ENCODE measurements around the gene R3HDM2. TPM values are rescaled to one million over a fixed set of nuclear protein-coding genes. Genes with fewer than 3 reads are reported as not detected.
"Not testable (repeated sequence)": the region's sequence is repeated elsewhere in the genome, so short reads cannot be mapped to it uniquely, and the experiment has no call there.

R3HDM2 gene
- total and polyA plus RNA-seq, 2 experiments from 2014 or later: 13.4 to 28.7 TPM

DNA sequence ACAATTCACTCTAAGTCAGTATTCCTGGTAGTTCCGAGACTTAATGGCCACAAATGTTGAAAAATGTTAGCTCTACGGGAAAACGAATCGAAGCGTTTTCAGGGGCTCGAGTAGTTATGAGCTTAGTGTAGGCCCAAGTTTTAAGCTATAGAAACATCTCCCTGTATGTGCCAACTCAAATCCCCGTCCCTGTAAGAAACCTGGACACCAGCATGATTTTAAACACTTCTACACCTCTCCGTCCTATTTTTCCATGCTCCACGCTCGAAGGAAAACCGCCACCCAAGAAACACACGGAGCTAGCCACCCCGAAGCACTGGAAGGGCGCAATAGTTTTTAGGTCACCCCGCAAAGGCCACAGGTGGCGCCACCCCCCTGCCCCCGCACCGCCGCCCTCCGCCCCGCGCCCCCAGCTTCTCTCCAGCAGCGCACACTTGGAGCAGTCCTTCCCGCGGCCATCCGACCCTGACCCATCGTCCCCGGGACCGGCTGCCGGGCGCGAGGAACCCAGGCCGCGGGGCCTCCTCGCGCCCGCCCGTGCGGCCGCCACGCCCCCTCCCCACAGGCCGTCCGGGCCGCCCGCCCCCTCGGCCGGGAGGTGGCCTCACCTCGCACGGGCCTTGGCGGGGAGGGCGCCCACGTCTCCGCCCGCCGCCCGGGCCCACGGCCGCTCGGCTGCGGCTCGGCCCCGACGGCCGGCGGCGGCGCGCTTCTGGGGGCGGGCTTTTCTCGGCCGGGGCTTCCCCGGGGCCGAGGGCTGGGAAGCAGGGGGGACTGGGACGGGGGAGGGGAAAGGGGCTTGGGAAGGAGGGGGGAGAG is 522 bp downstream of the R3HDM2 start:
- no peak for DNase-seq (ENCODE audit: low spot score)
- WGBS (ENCODE audit: low lambda C conversion rate, missing lambda C conversion rate): 2% methylated on average over 58 of the region's 74 CpGs
- H2AFZ ChIP-seq: peak overlapping the region; percentile 31

DNA sequence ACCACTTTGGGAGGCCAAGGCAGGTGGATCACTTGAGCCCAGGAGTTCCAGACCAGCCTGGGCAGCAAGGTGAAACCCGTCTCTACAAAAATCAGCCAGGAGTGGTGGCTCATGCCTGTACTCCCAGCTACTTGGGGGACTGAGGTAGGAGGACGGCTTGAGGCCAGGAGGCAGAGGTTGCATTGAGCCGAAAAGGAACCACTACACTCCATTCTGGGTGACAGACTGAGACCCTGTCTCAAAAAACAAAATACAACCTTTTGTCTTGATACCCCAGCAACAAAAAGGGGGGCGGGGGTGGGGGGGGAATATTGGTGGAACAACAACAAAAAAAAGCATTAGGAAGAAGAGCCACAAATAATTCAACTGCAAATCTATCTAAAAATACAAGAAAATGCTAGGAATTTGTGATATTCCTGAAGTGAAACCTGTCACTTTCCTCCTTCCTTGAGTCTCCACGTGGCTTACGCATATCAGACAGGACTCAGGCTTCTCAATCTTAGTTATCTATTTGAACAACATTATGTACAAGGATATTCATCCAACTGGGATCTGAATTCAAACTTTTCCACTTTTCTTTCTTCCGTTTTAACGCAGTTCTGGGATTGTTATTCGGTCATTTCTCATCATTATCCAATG is 1.3 kb downstream of the R3HDM2 start:
- peak overlapping the region; percentile 97 for H3K27ac ChIP-seq
- 45% methylated on average over 9 of the region's 9 CpGs for WGBS (ENCODE audit: low lambda C conversion rate, missing lambda C conversion rate)

More for the DNA sequence above, 522 bp downstream of the R3HDM2 start:
- Histone ChIP-seq H3K4me2 (peak overlapping the region; percentile 77), H3K4me1 (ENCODE audit: insufficient read depth) (peaks cover 16% of the 10 kb centered on the region), H3K36me3 (replicated peaks; ENCODE audit: insufficient read depth, low read depth) (no peaks in the 10 kb centered on the region), H3K27ac (peak overlapping the region; percentile 97), H3K9me3 (ENCODE audit: low read depth) (no peaks in the 10 kb centered on the region), H3K79me2 (peaks cover 47% of the 10 kb centered on the region), H3K27me3 (no peaks in the 10 kb centered on the region), H3K9me2 (replicated peaks; ENCODE audit: insufficient read depth) (no peaks in the 10 kb centered on the region), H4K20me1 (ENCODE audit: insufficient read depth, poor library complexity, severe bottlenecking) (no peaks in the 10 kb centered on the region), H3K4me3 (peak overlapping the region; percentile 55)
- TF ChIP-seq, protein P1, sequence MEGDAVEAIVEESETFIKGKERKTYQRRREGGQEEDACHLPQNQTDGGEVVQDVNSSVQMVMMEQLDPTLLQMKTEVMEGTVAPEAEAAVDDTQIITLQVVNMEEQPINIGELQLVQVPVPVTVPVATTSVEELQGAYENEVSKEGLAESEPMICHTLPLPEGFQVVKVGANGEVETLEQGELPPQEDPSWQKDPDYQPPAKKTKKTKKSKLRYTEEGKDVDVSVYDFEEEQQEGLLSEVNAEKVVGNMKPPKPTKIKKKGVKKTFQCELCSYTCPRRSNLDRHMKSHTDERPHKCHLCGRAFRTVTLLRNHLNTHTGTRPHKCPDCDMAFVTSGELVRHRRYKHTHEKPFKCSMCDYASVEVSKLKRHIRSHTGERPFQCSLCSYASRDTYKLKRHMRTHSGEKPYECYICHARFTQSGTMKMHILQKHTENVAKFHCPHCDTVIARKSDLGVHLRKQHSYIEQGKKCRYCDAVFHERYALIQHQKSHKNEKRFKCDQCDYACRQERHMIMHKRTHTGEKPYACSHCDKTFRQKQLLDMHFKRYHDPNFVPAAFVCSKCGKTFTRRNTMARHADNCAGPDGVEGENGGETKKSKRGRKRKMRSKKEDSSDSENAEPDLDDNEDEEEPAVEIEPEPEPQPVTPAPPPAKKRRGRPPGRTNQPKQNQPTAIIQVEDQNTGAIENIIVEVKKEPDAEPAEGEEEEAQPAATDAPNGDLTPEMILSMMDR (IDR thresholded peaks at IDR 0.05; ENCODE audit: poor library complexity): peak; percentile 24
- no peak for TF ChIP-seq EZH2 (IDR thresholded peaks at IDR 0.05; ENCODE audit: borderline replicate concordance)

GRCh38 chr12:57428965-57429364 is 1.9 kb downstream of the R3HDM2 start:
- Histone ChIP-seq H3K4me3 (no peak overlapping the region), H4K20me1 (ENCODE audit: insufficient read depth, poor library complexity, severe bottlenecking) (no peaks in the 10 kb centered on the region), H3K9me2 (replicated peaks; ENCODE audit: insufficient read depth) (no peaks in the 10 kb centered on the region), H3K4me1 (ENCODE audit: insufficient read depth) (peaks cover 16% of the 10 kb centered on the region), H3K27ac (peak overlapping the region; percentile 97), H3K9me3 (ENCODE audit: low read depth) (no peaks in the 10 kb centered on the region), H3K27me3 (no peaks in the 10 kb centered on the region), H3K79me2 (peaks cover 61% of the 10 kb centered on the region), H3K36me3 (replicated peaks; ENCODE audit: insufficient read depth, low read depth) (no peaks in the 10 kb centered on the region), H3K4me2 (peak overlapping the region; percentile 77), H2AFZ (no peak overlapping the region)
- WGBS (ENCODE audit: low lambda C conversion rate, missing lambda C conversion rate): 88% methylated on average over 6 of the region's 6 CpGs
- DNase-seq (ENCODE audit: low spot score): no peak
- TF ChIP-seq EZH2 (IDR thresholded peaks at IDR 0.05; ENCODE audit: borderline replicate concordance) (no peak), EZH2phosphoT487 (IDR thresholded peaks at IDR 0.05; ENCODE audit: low read depth, severe bottlenecking, unreplicated experiment) (no peak)
- TF ChIP-seq, protein P1 (IDR thresholded peaks at IDR 0.05; ENCODE audit: poor library complexity): no peak

More for the DNA sequence above, 1.3 kb downstream of the R3HDM2 start:
- Histone ChIP-seq H3K9me3 (ENCODE audit: low read depth) (no peaks in the 10 kb centered on the region), H3K4me1 (ENCODE audit: insufficient read depth) (peaks cover 16% of the 10 kb centered on the region), H3K4me2 (peak overlapping the region; percentile 77), H3K4me3 (peak overlapping the region; percentile 55), H3K27me3 (no peaks in the 10 kb centered on the region), H3K36me3 (replicated peaks; ENCODE audit: insufficient read depth, low read depth) (no peaks in the 10 kb centered on the region), H2AFZ (peak overlapping the region; percentile 31), H3K79me2 (peaks cover 54% of the 10 kb centered on the region), H3K9me2 (replicated peaks; ENCODE audit: insufficient read depth) (no peaks in the 10 kb centered on the region), H4K20me1 (ENCODE audit: insufficient read depth, poor library complexity, severe bottlenecking) (no peaks in the 10 kb centered on the region)
- no peak for TF ChIP-seq EZH2phosphoT487 (IDR thresholded peaks at IDR 0.05; ENCODE audit: low read depth, severe bottlenecking, unreplicated experiment)
- no peak for TF ChIP-seq EZH2 (IDR thresholded peaks at IDR 0.05; ENCODE audit: borderline replicate concordance)
- TF ChIP-seq, protein P1 (IDR thresholded peaks at IDR 0.05; ENCODE audit: poor library complexity): no peak
- no peak for DNase-seq (ENCODE audit: low spot score)

- not testable (repeated sequence) for H3K36me3 ChIP-seq (replicated peaks; ENCODE audit: insufficient read depth, low read depth); H3K27ac ChIP-seq; DNase-seq (ENCODE audit: low spot score); H3K4me3 ChIP-seq; H2AFZ ChIP-seq; H3K9me3 ChIP-seq (ENCODE audit: low read depth); H4K20me1 ChIP-seq (ENCODE audit: insufficient read depth, poor library complexity, severe bottlenecking); H3K9me2 ChIP-seq (replicated peaks; ENCODE audit: insufficient read depth); H3K27me3 ChIP-seq; H3K4me2 ChIP-seq
- peaks cover 76% of the 10 kb centered on the region for H3K79me2 ChIP-seq
- 97% methylated on average over 10 of the region's 10 CpGs for WGBS (ENCODE audit: low lambda C conversion rate, missing lambda C conversion rate)
- peaks cover 15% of the 10 kb centered on the region for H3K4me1 ChIP-seq (ENCODE audit: insufficient read depth)
These were observed 3.9 kb downstream of the R3HDM2 start for GRCh38 chr12:57426948-57427347.
